Tibial nerve (tissue), 4 donors: Measurements from ENCODE around the gene PAK4. TPM values are rescaled to one million over a fixed set of nuclear protein-coding genes. Genes with fewer than 3 reads are reported as not detected.
"Not testable (repeated sequence)": the region's sequence is repeated elsewhere in the genome, so short reads cannot be mapped to it uniquely, and the experiment has no call there.

Experiments
- DNase-seq, 2 donors: peaks; one replicate each; pipeline ENCODE4 v3.0.0-alpha.2; 2019; ENCODE audit warnings: low spot score in 2 of 2
- H3K27ac ChIP-seq, 4 donors: fragments of 200-600 bp; sonication (generic) in 3 of 4; one replicate each; pipeline ENCODE4 v1.5.1; 2017 to 2019; ENCODE audit warnings: mild to moderate bottlenecking in 1 of 4
- H3K27me3 ChIP-seq, 2 donors: fragments of 200-600 bp; sonication (generic) in 1 of 2; one replicate each; pipeline versions ENCODE4 v1.5.1 to v1.6.0; 2017 to 2019
- H3K36me3 ChIP-seq, 3 donors: fragments of 200-600 bp; sonication (generic); one replicate each; pipeline ENCODE4 v1.5.1; 2018 to 2019
- H3K4me1 ChIP-seq, 4 donors: fragments of 200-600 bp; sonication (generic) in 3 of 4; one replicate each; pipeline ENCODE4 v1.5.1; 2017 to 2019
- H3K4me3 ChIP-seq, 4 donors: fragments of 200-600 bp; sonication (generic) in 3 of 4; one replicate each; pipeline ENCODE4 v1.5.1; 2017 to 2019; ENCODE audit warnings: mild to moderate bottlenecking in 1 of 4, moderate library complexity in 1 of 4
- H3K9me3 ChIP-seq, 4 donors: fragments of 200-600 bp; sonication (generic) in 3 of 4; one replicate each; pipeline ENCODE4 v1.5.1; 2017 to 2019
- CTCF ChIP-seq, 5 experiments: fragments of 200-600 bp in 3 of 5; fragments of 450-650 bp in 2 of 5; sonication (generic) in 3 of 5; IDR thresholded peaks; one replicate each; pipeline ENCODE4 v1.5.1; 2016 to 2019; ENCODE audit warnings: antibody characterized with exemption in 5 of 5, mild to moderate bottlenecking in 3 of 5, moderate library complexity in 2 of 5
- EP300 ChIP-seq, 2 donors: sonication (generic); formaldehyde crosslinking; IDR thresholded peaks; one replicate each; pipeline ENCODE4 v1.6.1; 2017; ENCODE audit warnings: antibody characterized with exemption in 2 of 2, mild to moderate bottlenecking in 1 of 2
- POLR2A ChIP-seq, 2 donors: fragments of 450-650 bp; IDR thresholded peaks; one replicate each; pipeline ENCODE4 v1.6.1; 2017; ENCODE audit warnings: antibody characterized with exemption in 2 of 2, mild to moderate bottlenecking in 2 of 2, moderate library complexity in 2 of 2
- WGBS, 2 donors: methylation state at CpG; one replicate each; pipeline ENCODE4 v1.1.5; 2018; 5-methylcytosine and 5-hydroxymethylcytosine counted together
- total RNA-seq, 4 donors: library from RNA; depleted of rRNA; stranded (reverse); fragments of >200 nt; gene quantifications; one replicate each; pipeline ENCODE4 v1.1.0, GENCODE V29; 2016

PAK4 gene
- total RNA-seq, 4 donors from 2014 or later: 22.9 to 45.1 (median 32.3) TPM

- Histone ChIP-seq H3K4me1 (peaks cover 0 to 62% (median 23%) of the 10 kb centered on the region in 4 donors), H3K27ac (peak overlapping the region in 3 of 4 donors; percentile 26 to 67 (median 54))
These were observed 13.8 kb downstream of the PAK4 start for GRCh38 chr19:39139305-39139874.

GRCh38 chr19:39139971-39140453 is 14.4 kb downstream of the PAK4 start:
- DNase-seq: no peak
- Histone ChIP-seq H3K27ac (peak overlapping the region in 3 of 4 donors; percentile 26 to 67 (median 54)), H3K9me3 (no peaks in the 10 kb centered on the region), H3K4me3 (no peak overlapping the region), H3K36me3 (no peaks in the 10 kb centered on the region), H3K27me3 (no peaks in the 10 kb centered on the region), H3K4me1 (peaks cover 0 to 68% (median 29%) of the 10 kb centered on the region in 4 donors)
- TF ChIP-seq EP300 (IDR thresholded peaks at IDR 0.05): no peak
- no peak for TF ChIP-seq CTCF (IDR thresholded peaks at IDR 0.05)
- TF ChIP-seq POLR2A (IDR thresholded peaks at IDR 0.05): no peak
- WGBS, 2 donors: 23 to 30% methylated on average over 5 to 7 of the region's 7 CpGs

More at GRCh38 chr19:39139305-39139874, 13.8 kb downstream of the PAK4 start:
- H3K36me3 ChIP-seq: no peaks in the 10 kb centered on the region
- no peak overlapping the region for H3K4me3 ChIP-seq
- TF ChIP-seq POLR2A (IDR thresholded peaks at IDR 0.05) (no peak), CTCF (IDR thresholded peaks at IDR 0.05) (no peak), EP300 (IDR thresholded peaks at IDR 0.05) (no peak)
- H3K27me3 ChIP-seq: no peaks in the 10 kb centered on the region
- no peaks in the 10 kb centered on the region for H3K9me3 ChIP-seq
- DNase-seq: no peak
- 56 to 58% methylated on average over 7 to 8 of the region's 8 CpGs for WGBS, 2 donors

- Histone ChIP-seq H3K36me3 (no peaks in the 10 kb centered on the region), H3K9me3 (no peaks in the 10 kb centered on the region), H3K27me3 (no peaks in the 10 kb centered on the region), H3K4me1 (peaks cover 0 to 74% (median 35%) of the 10 kb centered on the region in 4 donors), H3K27ac (peak overlapping the region in 2 of 4 donors; percentile 54 to 67), H3K4me3 (no peak overlapping the region)
- no peak for DNase-seq
- 80 to 82% methylated on average over 5 of the region's 5 CpGs for WGBS, 2 donors
- TF ChIP-seq CTCF (IDR thresholded peaks at IDR 0.05): no peak
- no peak for TF ChIP-seq POLR2A (IDR thresholded peaks at IDR 0.05)
- no peak for TF ChIP-seq EP300 (IDR thresholded peaks at IDR 0.05)
These were observed 15.0 kb downstream of the PAK4 start for GRCh38 chr19:39140594-39140993.

GRCh38 chr19:39141929-39142328 is 16.3 kb downstream of the PAK4 start:
- DNase-seq: no peak
- WGBS, 2 donors: 76 to 80% methylated on average over 10 to 11 of the region's 11 CpGs
- no peaks in the 10 kb centered on the region for H3K27me3 ChIP-seq
- no peak overlapping the region for H3K4me3 ChIP-seq
- TF ChIP-seq CTCF (IDR thresholded peaks at IDR 0.05) (no peak), POLR2A (IDR thresholded peaks at IDR 0.05) (no peak), EP300 (IDR thresholded peaks at IDR 0.05) (no peak)
- H3K9me3 ChIP-seq: no peaks in the 10 kb centered on the region
- H3K4me1 ChIP-seq: peaks cover 0 to 74% (median 41%) of the 10 kb centered on the region in 4 donors
- H3K27ac ChIP-seq: peak overlapping the region in 1 of 4 donors; percentile 21
- no peaks in the 10 kb centered on the region for H3K36me3 ChIP-seq

GRCh38 chr19:39142630-39143029 is 17.0 kb downstream of the PAK4 start:
- H3K27ac ChIP-seq: peak overlapping the region in 1 of 4 donors; percentile 21
- 70 to 81% methylated on average over 5 of the region's 5 CpGs for WGBS, 2 donors
- H3K27me3 ChIP-seq: no peaks in the 10 kb centered on the region
- DNase-seq: no peak
- H3K4me1 ChIP-seq: peaks cover 0 to 74% (median 42%) of the 10 kb centered on the region in 4 donors
- no peaks in the 10 kb centered on the region for H3K36me3 ChIP-seq
- TF ChIP-seq CTCF (IDR thresholded peaks at IDR 0.05) (no peak), POLR2A (IDR thresholded peaks at IDR 0.05) (no peak), EP300 (IDR thresholded peaks at IDR 0.05) (no peak)
- no peaks in the 10 kb centered on the region for H3K9me3 ChIP-seq
- H3K4me3 ChIP-seq: no peak overlapping the region

GRCh38 chr19:39143757-39144289 is 18.2 kb downstream of the PAK4 start:
- H3K4me3 ChIP-seq, H3K9me3 ChIP-seq, H3K36me3 ChIP-seq, H3K27me3 ChIP-seq, DNase-seq: not testable (repeated sequence)
- Histone ChIP-seq H3K4me1 (peaks cover 0 to 63% (median 39%) of the 10 kb centered on the region in 4 donors), H3K27ac (peak overlapping the region; percentile 63 to 96 (median 82))
- WGBS, 2 donors: 87 to 89% methylated on average over 5 of the region's 5 CpGs
